ENCODE results near the gene MAP3K4. TPM values are rescaled to one million over a fixed set of nuclear protein-coding genes. Genes with fewer than 3 reads are reported as not detected.

Gene MAP3K4
- total RNA-seq, 1 experiment from 2014 or later: 13.5 TPM

DNA sequence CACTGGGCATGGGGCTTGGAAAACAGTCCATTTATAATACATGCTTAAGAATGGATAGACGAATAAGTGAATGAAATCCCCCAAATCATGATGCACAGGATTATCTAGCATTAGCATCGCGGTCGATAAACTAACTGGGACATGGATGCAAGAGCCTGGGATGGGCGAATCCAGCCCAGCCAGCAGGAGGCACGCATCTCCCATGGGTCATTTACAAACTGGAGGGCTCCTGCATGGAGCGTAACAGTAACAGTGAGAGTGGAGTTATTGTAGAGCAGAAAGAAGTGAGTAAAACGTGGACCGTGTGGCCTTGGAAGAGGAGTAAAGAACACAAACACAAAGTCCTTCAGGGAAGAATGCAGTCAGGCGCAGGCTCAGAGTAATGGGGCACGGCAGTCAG, 145.8 kb downstream of the MAP3K4 start:
- H3K27me3 ChIP-seq: no peaks in the 10 kb centered on the region
- no peak overlapping the region for H3K4me3 ChIP-seq
- no peak for DNase-seq
- H3K36me3 ChIP-seq: peaks cover 5% of the 10 kb centered on the region; the same call in 1 of the 2 replicates
- H3K9me3 ChIP-seq: no peaks in the 10 kb centered on the region

- no peaks in the 10 kb centered on the region for H3K9me3 ChIP-seq
- no peak overlapping the region for H3K4me3 ChIP-seq
- no peak for DNase-seq
- no peaks in the 10 kb centered on the region; the same call in 1 of the 2 replicates for H3K36me3 ChIP-seq
- no peaks in the 10 kb centered on the region for H3K27me3 ChIP-seq
These were observed 146.4 kb downstream of the MAP3K4 start for GRCh38 chr6:161137839-161138542.

GRCh38 chr6:161138543-161139303, 147.2 kb downstream of the MAP3K4 start:
- DNase-seq: no peak
- H3K27me3 ChIP-seq: no peaks in the 10 kb centered on the region

DNA sequence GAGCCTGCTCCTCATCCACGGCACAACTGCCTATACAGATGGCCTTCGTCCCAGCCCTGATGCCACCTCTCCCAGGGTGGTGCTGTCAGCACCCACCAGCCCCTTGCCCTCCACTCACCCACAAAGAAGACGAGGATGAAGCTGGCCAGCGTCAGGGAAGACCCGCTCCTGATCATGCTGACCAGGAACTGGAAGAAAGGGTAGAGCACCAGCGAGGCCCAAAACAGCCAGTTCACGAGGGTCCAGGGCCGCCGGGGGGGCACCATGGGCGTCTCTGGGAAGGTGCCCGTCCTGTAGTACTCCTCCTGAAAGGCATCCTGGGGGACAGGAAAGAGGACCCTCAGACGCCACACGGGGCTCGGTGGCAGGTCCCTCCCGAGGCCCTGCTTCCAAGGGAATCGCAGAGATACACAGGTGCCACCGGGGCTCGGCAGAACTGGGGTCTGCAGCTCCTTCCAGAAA, 147.8 kb downstream of the MAP3K4 start:
- DNase-seq: no peak
- no peak overlapping the region for H3K4me3 ChIP-seq
- H3K27me3 ChIP-seq: no peaks in the 10 kb centered on the region
- H3K36me3 ChIP-seq: no peaks in the 10 kb centered on the region; the same call in 1 of the 2 replicates
- no peaks in the 10 kb centered on the region for H3K9me3 ChIP-seq

More at GRCh38 chr6:161138543-161139303, 147.2 kb downstream of the MAP3K4 start:
- Histone ChIP-seq H3K36me3 (no peaks in the 10 kb centered on the region; the same call in 1 of the 2 replicates), H3K4me3 (no peak overlapping the region), H3K9me3 (no peaks in the 10 kb centered on the region)

- DNase-seq: peak; percentile 20
- H3K4me3 ChIP-seq: no peak overlapping the region
- H3K27me3 ChIP-seq: no peaks in the 10 kb centered on the region
- H3K9me3 ChIP-seq: no peaks in the 10 kb centered on the region
- no peaks in the 10 kb centered on the region; the same call in 1 of the 2 replicates for H3K36me3 ChIP-seq
These were observed 148.4 kb downstream of the MAP3K4 start for GRCh38 chr6:161139766-161140553.

DNA sequence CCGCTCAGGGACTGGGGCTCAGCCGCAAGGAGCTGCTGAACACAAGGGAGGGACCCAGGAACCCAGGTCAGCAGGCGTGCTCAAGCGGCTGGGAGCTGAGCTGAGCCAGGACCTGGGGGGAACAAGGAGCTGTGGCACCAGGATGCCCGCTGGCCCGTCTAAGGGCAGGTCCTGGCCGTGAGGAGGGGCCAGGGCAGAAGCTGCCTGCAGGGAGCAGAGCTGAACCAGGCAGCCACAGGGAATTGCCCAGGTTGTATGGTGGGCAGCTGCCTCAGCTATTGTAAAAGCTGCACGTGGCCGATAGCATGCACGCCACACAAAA, 148.9 kb downstream of the MAP3K4 start:
- H3K27me3 ChIP-seq: no peaks in the 10 kb centered on the region
- H3K36me3 ChIP-seq: no peaks in the 10 kb centered on the region; the same call in 1 of the 2 replicates
- no peak for DNase-seq
- H3K9me3 ChIP-seq: no peaks in the 10 kb centered on the region
- no peak overlapping the region for H3K4me3 ChIP-seq

GRCh38 chr6:161141173-161141572, 149.6 kb downstream of the MAP3K4 start:
- Histone ChIP-seq H3K4me3 (no peak overlapping the region), H3K36me3 (no peaks in the 10 kb centered on the region; the same call in 1 of the 2 replicates), H3K27me3 (no peaks in the 10 kb centered on the region), H3K9me3 (no peaks in the 10 kb centered on the region)
- no peak for DNase-seq

GRCh38 chr6:161142957-161143296, 151.4 kb downstream of the MAP3K4 start:
- Histone ChIP-seq H3K4me3 (no peak overlapping the region), H3K36me3 (no peaks in the 10 kb centered on the region), H3K9me3 (no peaks in the 10 kb centered on the region), H3K27me3 (no peaks in the 10 kb centered on the region)
- DNase-seq: no peak

GRCh38 chr6:161143663-161144430, 152.3 kb downstream of the MAP3K4 start:
- no peak for DNase-seq
- Histone ChIP-seq H3K27me3 (no peaks in the 10 kb centered on the region), H3K4me3 (no peak overlapping the region), H3K9me3 (no peaks in the 10 kb centered on the region), H3K36me3 (no peaks in the 10 kb centered on the region)

DNA sequence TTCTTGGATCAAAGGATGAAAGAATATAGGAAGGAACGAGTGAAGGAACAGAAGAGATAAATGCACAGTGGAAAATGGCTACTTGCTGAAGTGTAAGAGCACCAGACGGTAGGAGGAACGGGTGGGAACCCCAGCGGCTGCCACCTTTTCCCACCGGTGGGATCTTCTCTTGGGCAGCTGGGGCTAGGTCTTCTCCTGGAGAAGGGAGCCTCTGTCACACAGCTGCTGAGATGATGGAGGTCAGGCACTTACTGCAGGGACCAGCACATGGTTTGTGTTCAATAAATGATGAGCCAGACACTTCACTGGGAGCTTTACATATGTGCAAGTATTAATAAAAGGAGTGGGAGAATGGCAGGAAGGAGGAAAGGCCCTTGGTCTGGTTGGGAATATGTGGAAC, 158.6 kb downstream of the MAP3K4 start:
- Histone ChIP-seq H3K27me3 (no peaks in the 10 kb centered on the region), H3K4me3 (no peak overlapping the region), H3K9me3 (no peaks in the 10 kb centered on the region), H3K36me3 (no peaks in the 10 kb centered on the region)
- DNase-seq: no peak

- Histone ChIP-seq H3K9me3 (no peaks in the 10 kb centered on the region), H3K4me3 (no peak overlapping the region), H3K36me3 (no peaks in the 10 kb centered on the region), H3K27me3 (no peaks in the 10 kb centered on the region)
- no peak for DNase-seq
These were observed 159.0 kb downstream of the MAP3K4 start for GRCh38 chr6:161150566-161150965.

GRCh38 chr6:161151059-161151645, 159.6 kb downstream of the MAP3K4 start:
- no peak for DNase-seq
- H3K36me3 ChIP-seq: no peaks in the 10 kb centered on the region
- H3K4me3 ChIP-seq: no peak overlapping the region
- no peaks in the 10 kb centered on the region for H3K9me3 ChIP-seq
- H3K27me3 ChIP-seq: no peaks in the 10 kb centered on the region

DNA sequence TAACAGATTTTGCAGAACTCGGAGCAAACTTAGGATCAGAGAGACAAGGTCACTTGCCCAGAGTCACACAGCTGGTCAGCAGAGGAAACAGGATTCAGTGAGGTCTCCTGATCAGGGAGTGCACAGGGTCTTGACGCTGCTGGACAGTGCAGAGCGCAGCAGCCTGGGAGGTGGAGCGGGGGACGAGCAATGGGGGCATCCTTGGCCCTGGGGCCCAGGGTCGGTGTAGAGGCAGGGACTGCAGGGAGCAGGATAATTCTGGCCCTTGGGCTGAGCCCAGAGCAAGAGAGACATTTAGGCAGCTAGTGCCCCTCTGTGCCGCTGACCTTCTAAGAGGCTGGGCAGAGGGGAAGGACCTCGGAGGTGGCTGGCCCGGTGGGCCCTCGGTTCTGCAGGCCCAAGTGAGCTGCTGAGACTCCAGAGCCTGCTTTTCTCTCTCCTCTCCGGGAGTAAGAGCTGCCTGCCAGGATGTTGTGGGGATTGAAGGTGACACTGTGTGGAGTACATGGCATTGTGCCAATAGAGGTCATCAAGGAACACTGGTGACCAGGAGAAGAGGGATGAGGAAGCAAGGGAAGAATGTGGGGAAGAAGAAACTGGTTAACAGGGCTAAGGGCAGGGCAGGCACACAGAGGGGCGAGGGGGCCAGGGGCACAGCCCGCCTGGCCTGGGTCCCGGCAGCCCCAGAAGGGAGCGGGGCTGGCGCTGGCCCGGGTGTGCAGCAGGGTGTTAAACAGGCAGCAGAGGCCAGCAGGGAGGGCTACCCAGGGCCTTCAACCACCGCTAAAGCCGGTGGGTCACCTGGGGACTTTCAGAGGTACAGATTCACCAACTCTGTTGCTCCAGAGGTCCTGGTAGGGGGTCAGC, 160.3 kb downstream of the MAP3K4 start:
- H3K27me3 ChIP-seq: no peaks in the 10 kb centered on the region
- no peaks in the 10 kb centered on the region for H3K36me3 ChIP-seq
- no peaks in the 10 kb centered on the region for H3K9me3 ChIP-seq
- DNase-seq: no peak
- H3K4me3 ChIP-seq: no peak overlapping the region

DNA sequence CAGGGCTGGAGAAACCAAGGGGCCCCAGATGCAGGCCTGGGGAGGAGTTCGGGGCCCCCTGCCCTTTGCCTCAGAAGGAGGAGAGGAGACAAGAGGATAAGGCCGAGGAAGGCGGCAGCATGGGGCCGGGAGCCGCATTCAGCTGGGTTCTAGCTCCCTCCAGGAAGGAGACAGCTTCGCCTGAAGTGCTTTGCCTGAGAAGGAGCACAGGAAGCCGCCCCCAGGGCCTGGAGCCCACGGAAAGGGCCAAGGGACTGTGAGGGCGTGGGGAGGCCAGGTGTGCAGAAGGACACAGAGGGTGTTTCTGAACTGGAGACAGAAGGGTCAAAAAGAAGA, 160.9 kb downstream of the MAP3K4 start:
- no peaks in the 10 kb centered on the region for H3K9me3 ChIP-seq
- no peak for DNase-seq
- no peak overlapping the region for H3K4me3 ChIP-seq
- no peaks in the 10 kb centered on the region for H3K36me3 ChIP-seq
- H3K27me3 ChIP-seq: no peaks in the 10 kb centered on the region

GRCh38 chr6:161152907-161153662, 161.5 kb downstream of the MAP3K4 start:
- H3K4me3 ChIP-seq: no peak overlapping the region
- DNase-seq: peak; percentile 17

More at GRCh38 chr6:161152907-161153662, 161.5 kb downstream of the MAP3K4 start:
- H3K9me3 ChIP-seq: no peaks in the 10 kb centered on the region
- H3K36me3 ChIP-seq: no peaks in the 10 kb centered on the region
- no peaks in the 10 kb centered on the region for H3K27me3 ChIP-seq

Measured in MG63 (cell line).